ENCODE results near the gene NFYB. TPM values are rescaled to one million over a fixed set of nuclear protein-coding genes. Genes with fewer than 3 reads are reported as not detected.

NFYB gene
- total RNA-seq, 1 experiment from 2014 or later, result 22.4 TPM

GRCh38 chr12:104106965-104107364, 31.0 kb downstream of the NFYB start:
- RAD21 ChIA-PET (ENCODE audit: low non-redundant PET in 1 of 2, low total read pairs in 2 of 2, uncharacterized antibody in 2 of 2, unreplicated experiment in 2 of 2), result no interaction called here
- no peaks in the 10 kb centered on the region for H3K9me3 ChIP-seq (ENCODE audit: control insufficient read depth in 1 of 2, insufficient read depth in 1 of 2, low read depth in 1 of 2, low read length in 2 of 2)
- CTCF ChIA-PET, result no interaction called here
- ATAC-seq, result no peak
- no peaks in the 10 kb centered on the region for H3K4me1 ChIP-seq (ENCODE audit: control insufficient read depth in 1 of 2, insufficient read depth in 2 of 2, low read length in 2 of 2)
- POLR2A ChIA-PET, result no interaction called here
- no peak overlapping the region for H3K4me2 ChIP-seq (ENCODE audit: low read length)
- no peaks in the 10 kb centered on the region for H4K20me1 ChIP-seq (ENCODE audit: insufficient read depth)
- H3K27me3 ChIP-seq (ENCODE audit: insufficient read depth, low read length), result no peaks in the 10 kb centered on the region
- BruUV-seq (replicated peaks), result no TSS peak
- no peak overlapping the region for H3K27ac ChIP-seq (ENCODE audit: low read depth, low read length)
- no peak for DNase-seq (ENCODE audit: low read depth, low spot score)
- no peaks in the 10 kb centered on the region for H3K79me2 ChIP-seq (ENCODE audit: insufficient read depth, low read length)
- H3K36me3 ChIP-seq (ENCODE audit: control insufficient read depth in 1 of 2, insufficient read depth in 2 of 2, low read length in 2 of 2), result no peaks in the 10 kb centered on the region
- no peak overlapping the region for H3K9ac ChIP-seq (ENCODE audit: low read length)
- H3K4me3 ChIP-seq (replicated peaks in 1 of 2; ENCODE audit: low read depth in 1 of 2, low read length in 2 of 2), result no peak overlapping the region
- H2AFZ ChIP-seq (ENCODE audit: low read depth, low read length, poor library complexity, severe bottlenecking), result no peak overlapping the region
- intact Hi-C loops (cut with micrococcal nuclease), result loop anchor here (5.0 kb wide), 1 partner anchor 335 kb away; no protein-coding TSS in a partner anchor
- H3K9me2 ChIP-seq (ENCODE audit: insufficient read depth), result no peaks in the 10 kb centered on the region
- TF ChIP-seq POLR2A (IDR thresholded peaks at IDR 0.05; ENCODE audit: borderline replicate concordance, extremely low read depth, insufficient read depth, insufficient read length), result no peak
- no peak for TF ChIP-seq REST (IDR thresholded peaks at IDR 0.05; ENCODE audit: low read depth)
- no peak for TF ChIP-seq ZNF274 (IDR thresholded peaks at IDR 0.05; ENCODE audit: low read depth, low read length)
- TF ChIP-seq SIN3A (IDR thresholded peaks at IDR 0.05; ENCODE audit: low read depth), result no peak
- no peak for TF ChIP-seq FOSL1 (IDR thresholded peaks at IDR 0.05; ENCODE audit: low read depth)
- no peak for TF ChIP-seq RAD21 (IDR thresholded peaks at IDR 0.05; ENCODE audit: low read depth)
- TF ChIP-seq EGR1 (IDR thresholded peaks at IDR 0.05; ENCODE audit: low read depth), result no peak
- no peak for TF ChIP-seq CBX3 (IDR thresholded peaks at IDR 0.05; ENCODE audit: low read depth)
- no peak for TF ChIP-seq TCF7L2 (IDR thresholded peaks at IDR 0.05; ENCODE audit: borderline replicate concordance, extremely low read depth, insufficient read depth, insufficient read length)
